HG03575 (cell line): Measurements from ENCODE around the gene ORAI1.
"Not testable (repeated sequence)": the region's sequence is repeated elsewhere in the genome, so short reads cannot be mapped to it uniquely, and the experiment has no call there.

Experiments
- ATAC-seq: cut with Tn5 transposase; IDR thresholded peaks from one replicate; pipeline ENCODE4 v1.9.1; 2021; ENCODE audit not compliant: unreplicated experiment, insufficient number of reproducible peaks, low FRiP score; ENCODE audit errors: extremely low read depth

ORAI1 gene

DNA sequence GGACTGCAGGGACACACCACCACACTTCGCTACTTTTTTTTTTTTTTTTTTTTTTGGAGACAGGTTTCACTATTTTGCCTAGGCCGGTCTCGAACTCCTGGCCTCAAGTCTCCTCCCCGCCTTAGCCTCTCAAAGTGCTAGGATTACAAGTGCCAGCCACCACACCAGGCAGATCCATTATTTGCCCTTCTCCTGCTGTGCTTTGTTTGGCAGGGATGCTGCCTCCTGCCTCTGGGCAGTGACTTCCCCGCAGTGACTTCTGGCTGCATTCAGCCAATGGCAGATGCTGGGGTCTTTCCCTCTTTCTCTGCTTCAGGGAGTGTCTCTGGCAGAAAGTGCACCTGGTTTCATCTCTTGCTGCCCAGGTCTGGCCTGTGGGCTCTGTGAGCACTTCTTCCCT lies 49.9 kb downstream of the ORAI1 start:
- no peak for ATAC-seq

DNA sequence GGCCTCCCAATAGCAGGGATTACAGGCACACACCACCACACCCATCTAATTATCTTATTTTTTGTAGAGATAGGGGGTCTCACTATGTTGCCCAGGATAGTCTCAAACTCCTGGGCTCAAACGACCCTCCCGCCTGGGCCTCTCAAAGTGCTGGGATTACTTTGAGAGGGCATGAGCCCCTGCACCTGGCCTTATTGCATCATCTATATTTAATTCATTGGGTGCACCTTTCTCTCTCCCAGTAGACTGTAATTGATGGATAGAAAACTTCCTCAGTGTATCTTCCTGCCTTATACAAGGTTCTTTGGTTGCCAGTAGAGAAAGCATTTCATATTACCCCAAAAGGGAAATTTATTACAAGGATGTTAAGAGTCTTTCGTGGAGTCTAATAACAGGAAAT lies 52.0 kb downstream of the ORAI1 start:
- no peak for ATAC-seq

DNA sequence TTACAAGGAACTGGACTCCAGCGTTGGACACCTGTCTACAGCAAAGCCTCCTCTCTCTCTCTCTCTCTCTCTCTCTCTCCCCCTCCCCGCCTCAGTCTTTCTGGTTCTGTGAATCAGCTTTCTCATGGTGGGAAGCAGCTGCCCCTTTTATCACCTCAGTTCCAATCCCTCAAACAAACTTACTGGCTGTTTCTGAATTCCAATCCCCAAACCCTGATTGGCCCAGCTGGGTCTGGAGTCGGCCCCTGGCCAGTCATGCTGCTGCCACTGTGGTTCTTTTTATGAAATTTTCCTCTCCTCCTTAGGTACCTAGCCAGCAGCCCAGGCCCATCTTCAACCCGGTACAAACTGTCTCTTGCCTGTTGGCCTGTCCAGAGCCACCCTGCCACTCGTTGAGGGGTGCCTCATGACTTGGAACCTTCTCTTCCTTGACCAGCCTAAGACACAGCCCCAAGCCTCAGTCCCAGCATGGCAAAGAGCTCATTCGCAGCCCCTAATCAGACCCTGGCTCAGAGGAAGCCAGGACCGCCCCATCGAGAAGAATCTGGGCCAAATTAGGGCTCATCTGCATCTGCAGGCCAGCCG lies 52.5 kb downstream of the ORAI1 start:
- ATAC-seq = no peak

DNA sequence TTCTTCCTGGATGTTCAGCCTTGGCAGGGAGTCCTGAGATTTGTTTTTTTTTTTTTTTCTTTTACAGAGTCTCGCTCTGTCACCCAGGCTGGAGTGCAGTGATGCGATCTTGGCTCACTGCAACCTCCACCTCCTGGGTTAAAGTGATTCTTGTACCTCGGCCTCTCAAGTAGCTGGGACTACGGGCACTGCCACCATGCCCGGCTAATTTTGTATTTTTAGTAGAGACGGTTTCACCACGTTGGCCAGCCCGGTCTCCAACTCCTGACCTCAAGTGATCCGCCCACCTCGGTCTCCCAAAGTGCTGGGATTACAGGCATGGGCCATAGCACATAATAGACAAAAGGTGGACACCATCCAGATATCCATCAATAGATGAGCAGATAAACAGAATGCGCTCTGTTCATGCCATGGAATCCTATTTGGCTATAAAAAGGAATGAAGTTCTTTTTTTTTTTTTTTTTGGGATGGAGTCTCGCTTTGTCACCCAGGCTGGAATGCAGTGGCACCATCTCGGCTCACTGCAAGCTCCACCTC lies 53.4 kb downstream of the ORAI1 start:
- ATAC-seq = not testable (repeated sequence)

DNA sequence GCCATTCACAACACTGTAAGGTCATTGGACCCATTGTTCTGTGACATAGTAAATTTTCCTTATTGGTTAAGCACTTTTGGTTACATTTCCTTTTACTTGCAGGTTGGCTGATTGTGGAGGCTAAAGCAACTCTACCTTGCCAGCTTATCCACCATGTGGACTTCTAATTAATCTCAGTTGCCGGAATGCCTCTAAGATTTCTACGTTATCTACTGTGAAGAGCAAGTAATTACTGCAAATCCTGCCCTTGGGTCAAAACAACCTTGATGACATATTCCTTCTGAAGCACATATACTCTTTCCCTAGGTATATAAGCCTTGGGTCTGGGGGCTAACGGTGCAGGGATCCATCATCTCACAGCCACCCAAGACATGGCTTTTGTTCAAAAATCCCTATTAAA lies 62.6 kb downstream of the ORAI1 start:
- no peak for ATAC-seq

DNA sequence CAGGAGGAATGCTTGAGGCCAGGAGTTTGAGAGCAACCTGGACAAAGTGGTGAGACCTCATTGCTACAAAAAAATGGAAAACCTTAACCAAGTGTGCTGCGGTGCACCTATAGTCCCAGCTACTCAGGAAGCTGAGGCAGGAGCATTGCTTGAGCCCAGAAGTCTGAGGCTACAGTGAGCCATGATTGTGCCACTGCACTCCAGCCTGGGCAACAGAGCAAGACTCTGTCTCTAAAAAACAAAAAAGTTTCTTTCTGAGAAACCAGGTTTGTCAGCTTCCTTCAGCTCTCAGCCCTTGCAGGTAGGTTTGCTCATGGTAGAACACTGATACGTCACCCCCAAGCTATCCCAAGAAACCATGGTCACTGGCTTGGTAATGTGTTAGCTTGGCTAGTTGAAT lies 63.1 kb downstream of the ORAI1 start:
- ATAC-seq = no peak
